HL-60 (cell line): Measurements from ENCODE around the gene CARMIL1.

ENCODE experiments used
- DNase-seq, 2 experiments: peaks; one replicate each; pipeline ENCODE4 v3.0.0-alpha.2; 2010 to 2020; ENCODE audit warnings: low read depth in 1 of 2, low spot score in 1 of 2
- H3K27ac ChIP-seq: fragments of 250-450 bp; sonication (Bioruptor Pico); replicated peaks from 2 replicates; pipeline ENCODE4 v1.5.1; 2020; ENCODE audit warnings: mild to moderate bottlenecking, moderate library complexity
- H3K27me3 ChIP-seq: fragments of 250-450 bp; sonication (Bioruptor Pico); 2 replicates; pipeline ENCODE4 v1.5.1; 2021; ENCODE audit warnings: mild to moderate bottlenecking, moderate library complexity; ENCODE audit not compliant: insufficient read depth, poor library complexity, severe bottlenecking
- H3K4me3 ChIP-seq: replicated peaks from 2 replicates; pipeline ENCODE4 v1.5.1; 2011; ENCODE audit warnings: mild to moderate bottlenecking, control low read depth, low read length; ENCODE audit not compliant: insufficient read depth
- CTCF ChIP-seq: IDR thresholded peaks from one replicate; pipeline ENCODE4 v1.5.1; 2011; ENCODE audit warnings: low read length, control low read depth, inconsistent platforms; ENCODE audit not compliant: insufficient read depth
- GABPA ChIP-seq: IDR thresholded peaks from 2 replicates; pipeline ENCODE4 v1.6.1; 2012; ENCODE audit warnings: low read depth
- POLR2AphosphoS5 ChIP-seq: IDR thresholded peaks from 2 replicates; pipeline ENCODE4 v1.6.1; 2012; ENCODE audit warnings: low read depth
- SPI1 ChIP-seq: IDR thresholded peaks from 2 replicates; pipeline ENCODE4 v1.6.1; 2012; ENCODE audit warnings: low read depth, mild to moderate bottlenecking, borderline replicate concordance
- TF ChIP-seq, protein P1 (sequence below): IDR thresholded peaks from 2 replicates; pipeline ENCODE4 v1.6.1; 2012; ENCODE audit warnings: low read depth; ENCODE audit not compliant: insufficient replicate concordance

Gene CARMIL1

GRCh38 chr6:25324066-25324762, 45.0 kb downstream of the CARMIL1 start:
- no peak for DNase-seq
- no peaks in the 10 kb centered on the region for H3K27me3 ChIP-seq
- TF ChIP-seq, protein P1, sequence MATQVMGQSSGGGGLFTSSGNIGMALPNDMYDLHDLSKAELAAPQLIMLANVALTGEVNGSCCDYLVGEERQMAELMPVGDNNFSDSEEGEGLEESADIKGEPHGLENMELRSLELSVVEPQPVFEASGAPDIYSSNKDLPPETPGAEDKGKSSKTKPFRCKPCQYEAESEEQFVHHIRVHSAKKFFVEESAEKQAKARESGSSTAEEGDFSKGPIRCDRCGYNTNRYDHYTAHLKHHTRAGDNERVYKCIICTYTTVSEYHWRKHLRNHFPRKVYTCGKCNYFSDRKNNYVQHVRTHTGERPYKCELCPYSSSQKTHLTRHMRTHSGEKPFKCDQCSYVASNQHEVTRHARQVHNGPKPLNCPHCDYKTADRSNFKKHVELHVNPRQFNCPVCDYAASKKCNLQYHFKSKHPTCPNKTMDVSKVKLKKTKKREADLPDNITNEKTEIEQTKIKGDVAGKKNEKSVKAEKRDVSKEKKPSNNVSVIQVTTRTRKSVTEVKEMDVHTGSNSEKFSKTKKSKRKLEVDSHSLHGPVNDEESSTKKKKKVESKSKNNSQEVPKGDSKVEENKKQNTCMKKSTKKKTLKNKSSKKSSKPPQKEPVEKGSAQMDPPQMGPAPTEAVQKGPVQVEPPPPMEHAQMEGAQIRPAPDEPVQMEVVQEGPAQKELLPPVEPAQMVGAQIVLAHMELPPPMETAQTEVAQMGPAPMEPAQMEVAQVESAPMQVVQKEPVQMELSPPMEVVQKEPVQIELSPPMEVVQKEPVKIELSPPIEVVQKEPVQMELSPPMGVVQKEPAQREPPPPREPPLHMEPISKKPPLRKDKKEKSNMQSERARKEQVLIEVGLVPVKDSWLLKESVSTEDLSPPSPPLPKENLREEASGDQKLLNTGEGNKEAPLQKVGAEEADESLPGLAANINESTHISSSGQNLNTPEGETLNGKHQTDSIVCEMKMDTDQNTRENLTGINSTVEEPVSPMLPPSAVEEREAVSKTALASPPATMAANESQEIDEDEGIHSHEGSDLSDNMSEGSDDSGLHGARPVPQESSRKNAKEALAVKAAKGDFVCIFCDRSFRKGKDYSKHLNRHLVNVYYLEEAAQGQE: no peak
- TF ChIP-seq POLR2AphosphoS5 (no peak), SPI1 (no peak), GABPA (no peak), CTCF (no peak)
- no peak overlapping the region for H3K27ac ChIP-seq
- H3K4me3 ChIP-seq: no peak overlapping the region

DNA sequence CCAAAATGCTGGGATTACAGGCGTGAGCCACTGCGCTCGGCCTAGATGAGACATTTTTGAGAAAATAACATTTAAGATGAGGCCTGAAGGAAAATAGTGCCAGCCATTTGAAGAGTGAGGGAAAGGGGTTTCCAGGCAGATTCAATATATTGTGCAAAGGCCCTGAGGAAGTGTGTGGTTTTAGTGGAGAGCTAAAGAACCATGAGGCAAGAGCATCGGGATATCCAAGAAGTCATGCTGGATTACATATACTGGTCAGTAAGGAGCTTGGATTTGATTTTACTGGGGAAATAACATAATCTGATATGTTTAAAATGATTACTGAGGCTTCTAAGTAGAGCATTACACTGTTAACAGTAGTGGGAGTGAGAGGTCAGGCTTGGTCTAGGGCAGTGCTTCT, 47.0 kb downstream of the CARMIL1 start:
- TF ChIP-seq, protein P1: no peak
- no peak for TF ChIP-seq SPI1
- TF ChIP-seq POLR2AphosphoS5: no peak
- TF ChIP-seq GABPA: no peak
- no peak for TF ChIP-seq CTCF
- DNase-seq: no peak
- no peaks in the 10 kb centered on the region for H3K27me3 ChIP-seq
- no peak overlapping the region for H3K27ac ChIP-seq
- no peak overlapping the region for H3K4me3 ChIP-seq

GRCh38 chr6:25326960-25327359, 47.8 kb downstream of the CARMIL1 start:
- DNase-seq: no peak
- no peak for TF ChIP-seq POLR2AphosphoS5
- no peak for TF ChIP-seq CTCF
- TF ChIP-seq, protein P1: no peak
- no peak for TF ChIP-seq SPI1
- TF ChIP-seq GABPA: no peak
- Histone ChIP-seq H3K27me3 (no peaks in the 10 kb centered on the region), H3K27ac (no peak overlapping the region), H3K4me3 (no peak overlapping the region)
